Measurements from ENCODE around the gene MORF4L1. TPM values are rescaled to one million over a fixed set of nuclear protein-coding genes. Genes with fewer than 3 reads are reported as not detected.

MORF4L1 gene
- total RNA-seq, 2 experiments from 2014 or later: 463 to 496 TPM

DNA sequence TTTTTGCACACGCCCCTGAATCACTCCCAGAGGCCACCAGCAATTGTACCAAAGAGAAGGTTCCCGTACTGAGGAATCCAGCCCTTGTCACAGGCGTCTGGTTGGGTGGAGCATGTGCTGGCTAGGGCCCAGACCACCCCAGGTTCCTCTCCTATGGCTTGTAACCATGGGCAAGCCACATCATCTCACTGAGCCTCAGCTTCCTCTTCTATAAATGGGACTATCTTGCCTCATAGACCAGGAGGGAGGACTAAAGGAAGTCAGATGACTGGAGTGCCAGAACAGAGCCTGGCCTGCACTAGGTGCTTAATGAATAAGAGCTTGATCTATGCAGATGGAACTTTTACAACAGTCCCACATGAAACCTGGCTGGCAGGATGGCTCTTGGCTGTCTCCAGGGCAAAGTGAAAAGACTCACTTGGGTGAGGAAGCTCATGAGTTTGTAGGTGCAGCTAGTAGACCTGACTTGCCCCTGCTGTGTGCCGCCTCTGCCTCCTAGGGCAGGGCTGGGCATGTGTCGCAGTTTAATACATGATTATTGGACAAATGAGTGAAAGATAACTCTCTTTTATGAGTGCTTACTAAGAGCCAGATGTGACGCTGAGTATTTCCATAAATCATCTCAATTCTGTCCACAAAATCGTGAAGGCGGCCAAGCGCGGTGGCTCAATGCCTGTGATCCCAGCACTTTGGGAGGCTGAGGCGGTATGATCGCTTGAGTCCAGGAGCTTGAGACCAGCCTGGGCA is 42.8 kb downstream of the MORF4L1 start:
- ChIA-PET POLR2A (no interaction called here), CTCF (no interaction called here)
- Histone ChIP-seq H3K9me3 (ENCODE audit: control insufficient read depth in 1 of 2, insufficient read depth in 1 of 2, low read length in 2 of 2) (no peaks in the 10 kb centered on the region), H3K4me3 (ENCODE audit: low read length) (no peak overlapping the region), H3K36me3 (ENCODE audit: insufficient read depth, low read length) (peaks cover 66% of the 10 kb centered on the region), H3K27ac (ENCODE audit: low read depth in 1 of 2, low read length in 2 of 2) (no peak overlapping the region), H3K4me1 (ENCODE audit: insufficient read depth, low read length) (peaks cover 6% of the 10 kb centered on the region), H3K27me3 (ENCODE audit: control insufficient read depth in 1 of 2, insufficient read depth in 2 of 2, low read length in 2 of 2) (no peaks in the 10 kb centered on the region)
- ATAC-seq (ENCODE audit: poor library complexity) (no peak), DNase-seq (peak in 3 of 14 experiments; percentile 19 to 59 (median 53))
- H3K36me3 Mint-ChIP-seq (ENCODE audit: low read depth): peaks cover 74% of the 10 kb centered on the region
- TF ChIP-seq, protein P1, sequence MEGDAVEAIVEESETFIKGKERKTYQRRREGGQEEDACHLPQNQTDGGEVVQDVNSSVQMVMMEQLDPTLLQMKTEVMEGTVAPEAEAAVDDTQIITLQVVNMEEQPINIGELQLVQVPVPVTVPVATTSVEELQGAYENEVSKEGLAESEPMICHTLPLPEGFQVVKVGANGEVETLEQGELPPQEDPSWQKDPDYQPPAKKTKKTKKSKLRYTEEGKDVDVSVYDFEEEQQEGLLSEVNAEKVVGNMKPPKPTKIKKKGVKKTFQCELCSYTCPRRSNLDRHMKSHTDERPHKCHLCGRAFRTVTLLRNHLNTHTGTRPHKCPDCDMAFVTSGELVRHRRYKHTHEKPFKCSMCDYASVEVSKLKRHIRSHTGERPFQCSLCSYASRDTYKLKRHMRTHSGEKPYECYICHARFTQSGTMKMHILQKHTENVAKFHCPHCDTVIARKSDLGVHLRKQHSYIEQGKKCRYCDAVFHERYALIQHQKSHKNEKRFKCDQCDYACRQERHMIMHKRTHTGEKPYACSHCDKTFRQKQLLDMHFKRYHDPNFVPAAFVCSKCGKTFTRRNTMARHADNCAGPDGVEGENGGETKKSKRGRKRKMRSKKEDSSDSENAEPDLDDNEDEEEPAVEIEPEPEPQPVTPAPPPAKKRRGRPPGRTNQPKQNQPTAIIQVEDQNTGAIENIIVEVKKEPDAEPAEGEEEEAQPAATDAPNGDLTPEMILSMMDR (IDR thresholded peaks at IDR 0.05): no peak
- intact Hi-C loops (cut with DNase I, micrococcal nuclease): no loop called here
- no peaks in the 10 kb centered on the region for H3K27me3 Mint-ChIP-seq
- no peak overlapping the region for H3K27ac Mint-ChIP-seq
- peaks cover 8% of the 10 kb centered on the region for H3K4me1 Mint-ChIP-seq (ENCODE audit: low read depth)
- no peak overlapping the region for H3K4me3 Mint-ChIP-seq
- no peaks in the 10 kb centered on the region for H3K9me3 Mint-ChIP-seq

DNA sequence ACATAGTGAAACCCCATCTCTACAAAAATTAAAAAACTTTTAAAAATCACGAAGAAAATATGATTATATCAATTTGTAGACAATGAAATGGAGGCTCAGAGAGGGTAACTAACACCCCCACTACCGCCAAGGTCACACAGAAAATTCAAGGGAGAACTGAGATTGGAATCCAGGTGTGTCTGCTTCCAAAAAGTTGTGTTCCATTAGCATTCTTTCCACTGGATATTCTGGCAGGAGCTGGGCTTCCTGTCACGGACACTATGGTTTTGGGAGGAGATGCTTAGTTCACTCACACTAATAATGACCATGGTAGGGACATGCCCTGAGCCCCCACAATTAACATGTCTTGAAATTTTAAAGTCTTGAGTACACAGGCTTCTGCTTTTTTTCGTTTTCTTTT is 43.4 kb downstream of the MORF4L1 start:
- no peaks in the 10 kb centered on the region for H3K9me3 ChIP-seq (ENCODE audit: control insufficient read depth in 1 of 2, insufficient read depth in 1 of 2, low read length in 2 of 2)
- Mint-ChIP-seq H3K4me3 (no peak overlapping the region), H3K4me1 (ENCODE audit: low read depth) (peaks cover 8% of the 10 kb centered on the region), H3K9me3 (no peaks in the 10 kb centered on the region), H3K27ac (no peak overlapping the region), H3K36me3 (ENCODE audit: low read depth) (peaks cover 71% of the 10 kb centered on the region), H3K27me3 (no peaks in the 10 kb centered on the region)
- no peak overlapping the region for H3K4me3 ChIP-seq (ENCODE audit: low read length)
- peaks cover 2% of the 10 kb centered on the region for H3K4me1 ChIP-seq (ENCODE audit: insufficient read depth, low read length)
- ChIA-PET CTCF (no interaction called here), POLR2A (no interaction called here)
- DNase-seq (no peak), ATAC-seq (ENCODE audit: poor library complexity) (no peak)
- peaks cover 63% of the 10 kb centered on the region for H3K36me3 ChIP-seq (ENCODE audit: insufficient read depth, low read length)
- H3K27me3 ChIP-seq (ENCODE audit: control insufficient read depth in 1 of 2, insufficient read depth in 2 of 2, low read length in 2 of 2): no peaks in the 10 kb centered on the region
- no peak overlapping the region for H3K27ac ChIP-seq (ENCODE audit: low read depth in 1 of 2, low read length in 2 of 2)
- TF ChIP-seq, protein P1 (IDR thresholded peaks at IDR 0.05): no peak
- intact Hi-C loops (cut with DNase I, micrococcal nuclease): no loop called here

DNA sequence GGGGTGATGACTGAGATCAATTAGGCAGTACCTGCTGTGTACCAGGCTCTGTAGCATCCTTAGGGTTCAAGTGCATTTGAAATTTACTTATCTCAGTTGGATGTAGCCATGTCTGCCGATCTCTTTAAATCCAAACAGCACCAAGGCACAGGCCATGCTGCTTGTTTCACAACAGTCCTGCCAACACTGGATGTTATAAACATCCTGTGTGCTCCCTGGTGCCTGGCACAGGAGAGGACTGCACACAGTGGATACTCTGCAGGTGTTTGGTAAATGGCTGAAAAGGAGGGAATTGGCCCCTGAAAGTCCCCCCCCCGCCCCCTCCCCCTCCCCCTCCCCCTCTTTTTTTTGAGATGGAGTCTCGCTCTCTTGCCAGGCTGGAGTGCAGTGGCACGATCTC is 45.2 kb downstream of the MORF4L1 start:
- no peak for DNase-seq
- H3K36me3 Mint-ChIP-seq (ENCODE audit: low read depth): peaks cover 74% of the 10 kb centered on the region
- Histone ChIP-seq H3K27ac (ENCODE audit: low read depth in 1 of 2, low read length in 2 of 2) (no peak overlapping the region), H3K9me3 (ENCODE audit: control insufficient read depth in 1 of 2, insufficient read depth in 1 of 2, low read length in 2 of 2) (no peaks in the 10 kb centered on the region), H3K36me3 (ENCODE audit: insufficient read depth, low read length) (peaks cover 65% of the 10 kb centered on the region), H3K4me1 (ENCODE audit: insufficient read depth, low read length) (peaks cover 2% of the 10 kb centered on the region), H3K4me3 (ENCODE audit: low read length) (no peak overlapping the region), H3K27me3 (ENCODE audit: control insufficient read depth in 1 of 2, insufficient read depth in 2 of 2, low read length in 2 of 2) (no peaks in the 10 kb centered on the region)
- no peak for ATAC-seq (ENCODE audit: poor library complexity)
- H3K27me3 Mint-ChIP-seq: no peaks in the 10 kb centered on the region
- CTCF ChIA-PET: interaction anchor here (0.7 kb wide), 1 partner anchor 45 kb away, joined by 5 read pairs; no protein-coding TSS in a partner anchor
- TF ChIP-seq, protein P1 (IDR thresholded peaks at IDR 0.05): no peak
- no peaks in the 10 kb centered on the region for H3K9me3 Mint-ChIP-seq
- intact Hi-C loops (cut with DNase I, micrococcal nuclease): no loop called here
- H3K4me1 Mint-ChIP-seq (ENCODE audit: low read depth): peaks cover 4% of the 10 kb centered on the region
- no peak overlapping the region for H3K27ac Mint-ChIP-seq
- H3K4me3 Mint-ChIP-seq: no peak overlapping the region
- POLR2A ChIA-PET: no interaction called here
